ENCODE measurements around the gene TTLL4. TPM values are rescaled to one million over a fixed set of nuclear protein-coding genes. Genes with fewer than 3 reads are reported as not detected.
A peak's percentile ranks its signal among the peaks of the same experiment; 100 is the strongest.

TTLL4 gene
- total RNA-seq: 1 to 10 TPM; 8.2 to 9.9 TPM

- H3K9me3 ChIP-seq: no peaks in the 10 kb centered on the region
- H3K27me3 ChIP-seq: no peaks in the 10 kb centered on the region
- TF ChIP-seq, protein P1, sequence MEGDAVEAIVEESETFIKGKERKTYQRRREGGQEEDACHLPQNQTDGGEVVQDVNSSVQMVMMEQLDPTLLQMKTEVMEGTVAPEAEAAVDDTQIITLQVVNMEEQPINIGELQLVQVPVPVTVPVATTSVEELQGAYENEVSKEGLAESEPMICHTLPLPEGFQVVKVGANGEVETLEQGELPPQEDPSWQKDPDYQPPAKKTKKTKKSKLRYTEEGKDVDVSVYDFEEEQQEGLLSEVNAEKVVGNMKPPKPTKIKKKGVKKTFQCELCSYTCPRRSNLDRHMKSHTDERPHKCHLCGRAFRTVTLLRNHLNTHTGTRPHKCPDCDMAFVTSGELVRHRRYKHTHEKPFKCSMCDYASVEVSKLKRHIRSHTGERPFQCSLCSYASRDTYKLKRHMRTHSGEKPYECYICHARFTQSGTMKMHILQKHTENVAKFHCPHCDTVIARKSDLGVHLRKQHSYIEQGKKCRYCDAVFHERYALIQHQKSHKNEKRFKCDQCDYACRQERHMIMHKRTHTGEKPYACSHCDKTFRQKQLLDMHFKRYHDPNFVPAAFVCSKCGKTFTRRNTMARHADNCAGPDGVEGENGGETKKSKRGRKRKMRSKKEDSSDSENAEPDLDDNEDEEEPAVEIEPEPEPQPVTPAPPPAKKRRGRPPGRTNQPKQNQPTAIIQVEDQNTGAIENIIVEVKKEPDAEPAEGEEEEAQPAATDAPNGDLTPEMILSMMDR (IDR thresholded peaks at IDR 0.05): peak; percentile 77 to 90
- no peaks in the 10 kb centered on the region for H3K36me3 ChIP-seq
- H3K4me3 ChIP-seq: peak within 1 kb of the TSS; percentile 63 to 85
- peak; percentile 98 for DNase-seq (ENCODE audit: low spot score)
- H3K4me1 ChIP-seq: peaks cover 0 to 9% of the 10 kb centered on the region in 2 donors
- peak within 1 kb of the TSS; percentile 88 to 92 for H3K27ac ChIP-seq
These were observed at the start of gene TTLL4 for GRCh38 chr2:218710687-218711549. TSS of gene TTLL4 (plus strand) at chr2:218710835. CDS start at chr2:218737677, 26,842 bp downstream.

GRCh38 chr2:218662377-218662776 is 48.3 kb upstream of the TTLL4 start:
- no peak for DNase-seq (ENCODE audit: low spot score)
- no peaks in the 10 kb centered on the region for H3K27me3 ChIP-seq
- TF ChIP-seq, protein P1 (IDR thresholded peaks at IDR 0.05): no peak
- no peak overlapping the region for H3K27ac ChIP-seq
- H3K4me3 ChIP-seq: no peak overlapping the region
- peaks cover 0 to 16% of the 10 kb centered on the region in 2 donors for H3K4me1 ChIP-seq
- no peaks in the 10 kb centered on the region for H3K9me3 ChIP-seq
- H3K36me3 ChIP-seq: peaks cover 50% of the 10 kb centered on the region

DNA sequence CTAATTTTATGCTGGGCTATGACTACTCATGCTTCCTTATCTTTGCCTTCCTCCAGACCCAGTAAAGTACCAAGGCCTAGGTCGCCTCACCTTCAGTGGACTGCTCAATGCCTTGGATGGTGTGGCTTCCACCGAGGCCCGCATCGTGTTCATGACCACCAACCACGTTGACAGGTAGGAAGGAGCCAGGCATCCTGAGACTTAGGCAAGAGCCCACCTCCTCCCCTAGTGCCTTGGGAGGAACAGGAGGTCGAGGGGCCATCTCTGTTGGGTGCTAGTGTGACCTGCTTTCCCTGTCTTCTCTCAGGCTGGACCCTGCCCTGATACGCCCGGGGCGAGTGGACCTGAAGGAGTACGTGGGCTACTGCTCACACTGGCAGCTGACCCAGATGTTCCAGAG is 47.8 kb upstream of the TTLL4 start:
- DNase-seq (ENCODE audit: low spot score): no peak
- H3K36me3 ChIP-seq: peaks cover 54% of the 10 kb centered on the region

DNA sequence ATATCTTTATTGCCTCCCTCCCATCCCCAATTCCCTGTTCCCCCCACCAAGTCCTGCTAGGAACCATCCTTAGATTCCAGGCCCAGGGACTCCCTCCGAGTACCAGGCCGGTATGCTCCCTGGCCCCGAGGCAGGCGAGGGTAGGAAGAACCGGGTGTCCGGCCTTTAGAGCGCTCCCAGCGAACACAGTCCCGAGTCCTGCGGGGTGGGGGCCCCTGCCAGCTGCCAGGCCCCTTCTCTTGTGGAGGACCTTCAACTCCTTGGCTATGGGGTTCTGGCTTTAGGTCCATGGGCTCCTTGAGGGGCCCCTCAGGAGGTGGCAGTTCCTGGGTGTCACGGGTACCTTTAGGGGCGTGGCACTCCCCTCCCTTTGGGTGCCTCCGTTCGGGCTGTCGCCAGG is 46.7 kb upstream of the TTLL4 start:
- TF ChIP-seq, protein P1 (IDR thresholded peaks at IDR 0.05): no peak
- Histone ChIP-seq H3K9me3 (no peaks in the 10 kb centered on the region), H3K4me1 (peaks cover 0 to 7% of the 10 kb centered on the region in 2 donors), H3K27ac (no peak overlapping the region), H3K36me3 (peaks cover 64% of the 10 kb centered on the region), H3K4me3 (no peak overlapping the region), H3K27me3 (no peaks in the 10 kb centered on the region)
- DNase-seq (ENCODE audit: low spot score): no peak

More for the DNA sequence above, 47.8 kb upstream of the TTLL4 start:
- Histone ChIP-seq H3K27me3 (no peaks in the 10 kb centered on the region), H3K4me3 (no peak overlapping the region), H3K27ac (no peak overlapping the region), H3K9me3 (no peaks in the 10 kb centered on the region), H3K4me1 (peaks cover 0 to 16% of the 10 kb centered on the region in 2 donors)
- TF ChIP-seq, protein P1 (IDR thresholded peaks at IDR 0.05): no peak

DNA sequence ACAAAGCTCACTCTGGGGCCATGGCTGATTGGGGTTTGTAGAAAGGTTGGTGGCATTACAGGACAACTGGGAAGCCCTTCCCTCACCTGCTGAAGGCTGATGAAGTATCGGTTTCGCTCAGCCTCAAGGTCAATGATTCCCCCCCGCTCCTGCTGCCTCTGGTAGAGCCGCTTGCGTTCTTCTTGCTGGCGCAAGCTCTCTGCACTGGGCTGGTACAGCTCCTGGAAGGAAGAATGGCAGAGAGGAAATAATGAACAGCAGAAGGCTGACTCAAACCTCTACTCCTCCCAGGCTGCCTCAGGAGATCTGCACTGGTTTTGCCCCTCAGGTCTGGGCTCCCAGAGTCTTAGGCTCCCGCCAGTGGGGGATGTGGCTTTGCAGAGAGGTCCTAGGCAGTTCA is 46.0 kb upstream of the TTLL4 start:
- peaks cover 64% of the 10 kb centered on the region for H3K36me3 ChIP-seq
- no peaks in the 10 kb centered on the region for H3K9me3 ChIP-seq
- TF ChIP-seq, protein P1 (IDR thresholded peaks at IDR 0.05): no peak
- H3K4me3 ChIP-seq: no peak overlapping the region
- H3K4me1 ChIP-seq: peaks cover 0 to 7% of the 10 kb centered on the region in 2 donors
- no peak for DNase-seq (ENCODE audit: low spot score)
- no peaks in the 10 kb centered on the region for H3K27me3 ChIP-seq
- no peak overlapping the region for H3K27ac ChIP-seq

All from right atrium auricular region (tissue), 2 donors.